Choroid plexus epithelial cell (primary cell): Measurements from ENCODE around the gene SLC37A1.

Experiments
- DNase-seq: peaks from one replicate; pipeline ENCODE4 v3.0.0-alpha.2; 2010; ENCODE audit warnings: low read depth
- H3K4me3 ChIP-seq: 2 replicates; pipeline ENCODE4 v1.5.1; 2011; ENCODE audit warnings: low read depth, mild to moderate bottlenecking, control low read depth, low read length, moderate library complexity
- CTCF ChIP-seq: conservative IDR thresholded peaks from 2 replicates; pipeline ENCODE4 v1.5.1; 2011; ENCODE audit warnings: low read depth, mild to moderate bottlenecking, control low read depth, inconsistent platforms, low read length, moderate library complexity

SLC37A1 gene

GRCh38 chr21:42570362-42570761 lies 56.7 kb downstream of the SLC37A1 start:
- TF ChIP-seq CTCF, result no peak
- no peak overlapping the region for H3K4me3 ChIP-seq
- no peak for DNase-seq

DNA sequence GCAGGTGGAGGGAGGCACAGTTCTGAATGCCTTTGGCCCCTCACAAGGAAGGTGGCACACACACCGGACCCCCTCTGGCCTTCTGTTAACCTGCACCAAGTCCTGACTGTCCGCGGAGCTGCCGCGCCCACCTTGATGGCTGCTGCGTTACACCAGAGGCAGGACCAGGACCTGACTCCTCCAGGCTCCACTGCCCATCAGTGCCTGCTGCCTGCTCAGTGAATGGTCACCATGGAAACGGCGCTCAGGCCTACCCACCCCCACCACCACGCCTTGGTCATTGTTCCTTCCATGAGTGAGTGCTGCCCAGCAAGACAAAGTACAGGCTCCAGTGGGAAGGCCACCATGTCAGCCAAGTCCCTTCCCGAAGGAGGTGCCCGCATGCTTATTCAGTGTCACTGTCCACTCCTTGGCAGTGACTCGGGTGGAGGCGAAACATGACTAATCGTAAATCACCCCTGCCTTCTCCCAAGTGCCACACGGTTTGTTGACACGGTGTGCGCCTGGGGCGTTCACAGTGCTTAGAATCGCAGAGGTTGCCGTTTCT lies 57.3 kb downstream of the SLC37A1 start:
- DNase-seq, result no peak
- TF ChIP-seq CTCF, result no peak
- no peak overlapping the region for H3K4me3 ChIP-seq

DNA sequence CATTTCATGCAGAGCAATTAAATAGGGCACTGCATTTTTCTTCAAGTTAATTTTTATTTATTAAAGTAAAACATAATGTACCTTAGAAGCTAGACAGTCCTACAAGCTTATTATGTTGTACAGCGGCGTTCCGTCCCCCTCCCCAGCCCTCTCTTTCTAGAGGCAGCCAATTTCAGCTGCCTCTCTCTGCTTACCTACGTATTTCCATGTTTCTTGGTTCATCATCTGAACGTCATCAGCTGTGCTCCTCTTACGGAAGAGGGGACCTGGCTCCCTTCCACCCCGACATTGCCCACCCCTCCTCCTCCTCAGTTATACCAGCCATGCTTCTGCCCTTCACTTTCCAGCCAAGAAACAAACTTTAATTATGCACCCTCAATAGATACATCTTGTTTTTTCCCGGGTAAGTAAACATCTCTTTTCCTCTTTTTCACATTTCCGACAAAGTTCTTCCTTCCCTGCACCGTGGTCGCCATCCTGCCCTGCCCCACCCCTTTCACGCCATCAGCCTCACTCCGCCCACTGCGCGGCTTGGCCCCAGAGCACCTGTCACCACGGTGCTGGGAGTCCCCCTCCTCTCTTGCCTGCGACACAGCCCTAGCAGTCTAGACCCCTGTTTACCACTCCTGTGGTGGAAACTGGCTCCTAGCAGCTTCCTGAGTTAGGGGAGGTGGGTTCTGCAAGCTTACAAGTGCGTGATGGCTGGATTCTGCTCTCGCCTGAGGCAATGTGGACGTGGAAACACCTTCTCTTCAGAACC lies 57.9 kb downstream of the SLC37A1 start:
- TF ChIP-seq CTCF, result no peak
- no peak for DNase-seq
- no peak overlapping the region for H3K4me3 ChIP-seq

DNA sequence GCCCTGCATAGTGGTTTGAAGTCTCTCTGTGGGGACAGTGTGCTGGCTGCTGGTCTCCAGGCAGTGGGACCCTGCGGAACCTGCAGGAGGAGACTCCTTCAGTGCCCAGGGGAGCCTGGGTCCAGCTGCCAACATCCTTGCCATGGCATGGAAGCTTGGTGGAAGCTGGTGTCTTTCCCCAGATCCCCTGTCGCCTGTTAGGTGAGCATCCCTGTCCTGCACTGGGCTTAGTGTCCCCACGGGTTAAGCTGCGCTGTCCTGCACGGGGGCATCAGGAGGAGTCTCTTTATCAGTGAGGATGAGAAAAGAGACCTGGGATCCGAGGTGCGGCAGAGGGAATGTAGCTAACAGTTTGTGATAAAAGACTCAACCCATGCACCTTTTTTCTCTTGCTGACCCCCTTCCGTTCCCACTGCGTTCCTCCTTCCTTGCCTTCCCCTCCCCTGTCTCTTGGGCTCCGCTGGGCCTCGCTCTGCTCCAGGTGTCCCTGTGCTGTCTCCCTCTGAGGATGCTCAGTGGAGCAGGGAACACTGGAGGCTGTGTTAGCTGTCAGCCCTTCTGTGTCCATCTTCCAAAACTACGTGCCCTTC lies 59.3 kb downstream of the SLC37A1 start:
- no peak for TF ChIP-seq CTCF
- DNase-seq, result no peak
- no peak overlapping the region for H3K4me3 ChIP-seq

- H3K4me3 ChIP-seq, result no peak overlapping the region
- peak; percentile 65 for TF ChIP-seq CTCF
- DNase-seq, result peak; percentile 52
Measured at GRCh38 chr21:42574234-42575027, 60.8 kb downstream of the SLC37A1 start.

DNA sequence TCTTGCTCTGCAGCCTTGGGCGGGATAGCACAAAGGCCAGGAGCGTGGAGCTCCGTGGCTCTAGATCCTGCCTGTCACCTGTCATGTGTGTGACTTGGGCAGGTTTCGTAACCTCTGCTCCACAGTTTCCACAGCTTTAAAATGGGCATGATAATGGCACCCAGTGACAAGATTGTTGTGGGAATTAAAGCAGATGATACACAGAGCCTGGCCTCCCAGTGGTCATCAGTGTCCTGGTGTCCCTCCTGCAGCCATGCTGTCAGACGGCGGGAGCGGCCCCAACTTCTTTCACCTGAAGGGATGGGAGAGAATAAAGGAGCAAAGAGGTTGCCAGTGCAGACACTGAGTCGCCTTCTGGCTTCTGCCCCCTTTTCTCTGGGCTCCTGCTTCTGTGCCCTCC lies 61.5 kb downstream of the SLC37A1 start:
- DNase-seq, result no peak
- TF ChIP-seq CTCF, result no peak
- no peak overlapping the region for H3K4me3 ChIP-seq
